Cerebellar nuclear complex (tissue), 1 donor: ENCODE measurements around the gene DKK3.

Experiments used
- DNase-seq, 2 experiments: peaks; one replicate each; lab custom pipeline; 2025; lab: John Stamatoyannopoulos, UW

Gene DKK3

DNA sequence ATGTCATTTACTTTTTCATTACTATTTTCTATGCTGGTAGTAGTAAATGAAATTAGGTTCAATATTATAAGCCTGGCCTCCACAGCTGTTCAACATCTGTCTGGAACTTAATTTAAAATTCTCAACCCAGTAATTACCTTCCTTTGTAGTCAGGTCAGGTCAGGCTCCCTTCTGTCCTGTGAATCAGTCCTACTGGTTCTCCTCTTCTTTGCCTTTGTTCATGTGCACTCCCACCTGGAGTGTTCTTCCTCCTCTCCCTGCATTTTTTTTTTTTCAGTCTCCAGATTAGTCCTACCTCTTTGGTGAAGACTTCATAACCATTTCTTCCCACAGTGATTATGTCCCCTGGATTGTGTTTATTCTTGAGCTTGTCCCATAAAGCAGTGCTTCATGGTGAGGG is 67.9 kb downstream of the DKK3 start:
- no peak for DNase-seq

GRCh38 chr11:11937957-11938356 is 70.5 kb downstream of the DKK3 start:
- DNase-seq, result no peak

DNA sequence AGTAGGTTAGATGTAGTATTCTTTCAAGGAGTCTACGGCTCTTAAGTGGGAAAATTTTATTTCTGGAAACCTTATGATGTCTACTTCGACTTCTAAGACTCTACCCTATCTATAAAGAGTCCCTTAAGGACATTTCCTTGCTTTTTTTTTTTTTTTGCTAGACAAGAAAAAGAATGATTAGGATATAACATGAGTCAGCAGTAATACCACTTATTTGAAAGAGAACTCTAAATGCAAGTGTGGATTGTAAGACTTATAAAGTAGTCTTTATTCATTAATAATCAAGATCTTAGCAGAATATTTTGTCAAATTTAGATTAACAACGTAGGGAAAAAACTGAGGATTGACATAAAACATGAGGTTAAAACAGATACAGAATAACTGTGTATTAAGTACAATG is 71.0 kb downstream of the DKK3 start:
- DNase-seq, result no peak

DNA sequence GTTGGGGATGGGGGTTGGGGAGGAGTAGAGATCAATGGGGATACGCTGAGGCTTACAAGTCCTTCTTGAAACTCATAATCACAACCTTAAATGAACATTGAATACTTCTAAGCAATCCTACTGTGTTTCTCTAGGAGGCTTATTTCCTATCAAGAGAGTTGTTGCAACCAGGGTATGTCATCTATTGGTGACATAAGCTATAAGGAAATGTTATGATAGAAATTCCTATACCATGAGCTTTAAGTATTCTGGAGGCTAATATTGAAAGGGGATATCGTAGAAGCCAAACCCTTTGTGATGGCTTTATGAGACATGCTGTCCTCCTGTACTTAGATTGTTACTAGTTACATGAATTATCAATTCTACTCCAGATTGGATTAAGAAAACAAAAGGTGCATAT is 72.9 kb downstream of the DKK3 start:
- no peak for DNase-seq

DNA sequence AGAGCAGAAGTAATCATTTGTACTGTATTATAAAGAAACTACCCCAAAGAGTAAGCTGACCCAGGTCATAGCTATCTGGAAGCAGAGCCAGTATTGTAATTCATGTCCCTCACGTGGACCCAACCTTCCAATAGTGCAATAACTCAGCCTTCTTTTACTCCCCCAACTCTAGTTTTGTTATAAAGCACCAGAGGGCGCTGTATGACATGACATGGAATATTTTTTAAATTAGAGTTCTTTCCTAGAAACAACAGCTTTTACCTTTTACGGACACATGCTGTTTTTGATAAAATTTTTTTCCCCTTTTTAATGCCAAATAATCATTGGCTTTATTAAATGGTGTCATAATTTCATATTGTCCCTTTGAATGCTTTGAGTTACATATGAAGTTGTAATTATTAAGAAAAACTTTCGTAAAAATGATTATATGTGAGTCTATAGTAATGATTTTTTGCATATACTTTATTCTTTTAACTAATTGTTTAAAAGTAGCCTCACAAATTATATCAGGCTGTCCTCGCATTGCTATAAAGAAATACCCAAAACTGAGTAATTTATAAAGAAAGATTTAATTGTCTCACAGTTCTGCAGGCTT is 76.9 kb downstream of the DKK3 start:
- DNase-seq, result peak in 1 of 2 experiments; percentile 39

DNA sequence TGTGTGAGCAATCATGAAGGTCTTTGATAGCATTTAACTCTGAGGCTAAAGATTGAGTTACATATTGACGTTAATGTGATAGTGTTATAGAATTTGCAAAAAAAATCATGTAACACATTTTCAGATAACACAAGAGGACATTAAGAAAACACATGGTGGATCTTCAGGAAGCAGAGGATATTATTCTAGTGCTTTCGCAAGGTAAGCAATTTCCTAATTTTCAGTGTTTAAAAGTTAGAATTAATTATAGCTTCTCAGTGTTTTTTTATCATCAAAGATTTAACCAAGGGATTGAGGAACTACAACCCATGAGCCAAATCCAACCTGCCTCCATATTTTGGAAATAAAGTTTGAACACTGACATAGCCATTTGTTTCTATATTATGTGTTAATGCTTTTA is 78.5 kb downstream of the DKK3 start:
- no peak for DNase-seq

DNA sequence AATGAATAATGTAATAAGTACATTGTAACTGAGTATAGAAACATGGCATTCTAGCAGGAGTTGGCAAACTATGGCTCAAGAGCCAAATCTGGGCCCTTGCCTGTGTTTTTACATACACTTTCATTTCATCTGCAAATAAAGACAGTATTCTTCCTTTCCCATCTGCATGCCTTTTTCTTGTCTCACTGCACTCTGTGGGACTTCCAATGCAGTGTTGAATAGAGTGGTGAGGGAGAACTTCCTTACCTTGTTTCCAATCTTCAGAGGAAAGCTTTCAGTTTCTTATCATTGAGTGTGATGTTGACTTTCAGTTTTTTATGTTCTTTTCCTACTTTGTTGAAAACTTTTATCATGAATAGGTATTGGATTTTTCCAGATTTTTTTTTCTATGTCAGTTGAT is 84.6 kb downstream of the DKK3 start:
- DNase-seq, result no peak

GRCh38 chr11:11916981-11917399 is 91.4 kb downstream of the DKK3 start:
- DNase-seq, result no peak

- DNase-seq, result no peak
Observed at GRCh38 chr11:11915625-11916024, 92.8 kb downstream of the DKK3 start.

DNA sequence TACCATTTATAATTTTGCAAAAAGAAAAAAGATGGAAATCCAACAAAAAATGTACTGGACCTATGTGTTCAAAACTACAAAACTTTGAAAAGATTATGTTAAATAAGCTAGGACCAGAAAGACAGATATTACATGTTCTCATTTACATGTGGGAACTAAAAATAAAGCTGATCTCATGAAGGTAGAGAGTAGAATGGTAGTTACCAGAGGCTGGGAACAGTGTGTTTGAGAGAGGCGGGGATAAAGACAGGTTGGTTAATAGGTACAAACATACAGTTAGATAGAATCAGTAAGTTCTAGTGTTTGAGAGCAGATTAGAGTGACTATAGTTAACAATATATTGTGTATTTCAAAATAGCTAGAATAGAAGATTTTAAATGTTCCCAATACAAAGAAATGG is 95.0 kb downstream of the DKK3 start:
- no peak for DNase-seq
